PC-9 (cell line): ENCODE results near the gene PIK3R6. TPM values are rescaled to one million over a fixed set of nuclear protein-coding genes. Genes with fewer than 3 reads are reported as not detected.

Experiments
- BruUV-seq: library from RNA; stranded (reverse); fragments of 400-500 nt; replicated peaks from 2 replicates; lab custom pipeline; 2021; lab: Mats Ljungman, UMichigan
- CTCF ChIA-PET: fragments of 300-600 bp; sonication (Branson Sonifier 250); formaldehyde crosslinking; loops from one replicate; lab custom pipeline; 2022; ENCODE audit warnings: antibody characterized with exemption; lab: Charles Lee
- POLR2A ChIA-PET: fragments of 300-600 bp; sonication (Branson Sonifier 250); formaldehyde crosslinking; loops from one replicate; lab custom pipeline; 2022; ENCODE audit warnings: antibody characterized with exemption; ENCODE audit not compliant: unreplicated experiment; lab: Charles Lee
- DNase-seq, 2 experiments: peaks; one replicate each; pipeline versions ENCODE4 v3.0.0 to v3.0.0-alpha.2; 2015 to 2022; ENCODE audit warnings: mixed read lengths in 1 of 2
- H2AFZ ChIP-seq: fragments of 200-600 bp; sonication (generic); 2 replicates; pipeline ENCODE4 v1.8.1; 2017; ENCODE audit warnings: antibody characterized with exemption
- H3F3A ChIP-seq: fragments of 200-600 bp; sonication (generic); 2 replicates; pipeline ENCODE4 v1.8.1; 2017; ENCODE audit warnings: antibody characterized with exemption, mild to moderate bottlenecking, low read depth; ENCODE audit not compliant: insufficient read depth
- H3K27ac ChIP-seq: fragments of 200-600 bp; sonication (generic); 2 replicates; pipeline ENCODE4 v1.6.1; 2016; ENCODE audit warnings: mixed run types
- H3K27me3 ChIP-seq: fragments of 200-600 bp; sonication (generic); 2 replicates; pipeline ENCODE4 v1.6.1; 2016; ENCODE audit warnings: low read depth, mixed run types; ENCODE audit not compliant: insufficient read depth
- H3K36me3 ChIP-seq: fragments of 200-600 bp; sonication (generic); 2 replicates; pipeline ENCODE4 v1.6.1; 2016; ENCODE audit warnings: low read depth, mixed run types
- H3K4me1 ChIP-seq: fragments of 200-600 bp; sonication (generic); replicated peaks from 2 replicates; pipeline ENCODE4 v1.6.1; 2016; ENCODE audit warnings: mixed run types; ENCODE audit not compliant: insufficient read depth
- H3K4me2 ChIP-seq: fragments of 200-600 bp; sonication (generic); 2 replicates; pipeline ENCODE4 v1.6.1; 2017; ENCODE audit warnings: mixed run types
- H3K4me3 ChIP-seq: fragments of 200-600 bp; sonication (generic); 2 replicates; pipeline ENCODE4 v1.6.1; 2016; ENCODE audit warnings: mixed run types
- H3K79me2 ChIP-seq: fragments of 200-600 bp; sonication (generic); 2 replicates; pipeline ENCODE4 v1.6.1; 2017; ENCODE audit warnings: low read depth, mixed run types
- H3K9me2 ChIP-seq: fragments of 200-600 bp; sonication (generic); 2 replicates; pipeline ENCODE4 v1.8.1; 2017; ENCODE audit warnings: mild to moderate bottlenecking; ENCODE audit not compliant: insufficient read depth
- H3K9me3 ChIP-seq: fragments of 200-600 bp; sonication (generic); 2 replicates; pipeline ENCODE4 v1.8.1; 2016; ENCODE audit warnings: low read depth; ENCODE audit not compliant: insufficient read depth
- H4K20me1 ChIP-seq: fragments of 200-600 bp; sonication (generic); 2 replicates; pipeline ENCODE4 v1.8.1; 2017; ENCODE audit not compliant: insufficient read depth
- EZH2 ChIP-seq: fragments of 200-600 bp; sonication (generic); IDR thresholded peaks from 2 replicates; pipeline ENCODE4 v1.8.0; 2017; ENCODE audit warnings: antibody characterized with exemption, low read depth
- intact Hi-C: fragments of 100-400 bp; cut with micrococcal nuclease; formaldehyde crosslinking; loops from one replicate; pipeline ENCODE4 v1.10.0; 2022; ENCODE audit not compliant: unreplicated experiment
- total RNA-seq: library from RNA; stranded (reverse); gene quantifications from 2 replicates; pipeline ENCODE4 v1.2.3, GENCODE V29; 2021
- TF ChIP-seq, protein P1 (sequence below): fragments of 200-600 bp; sonication (generic); conservative IDR thresholded peaks from 2 replicates; pipeline ENCODE4 v1.6.1; 2017; ENCODE audit warnings: mixed run types, antibody characterized with exemption, mild to moderate bottlenecking, moderate library complexity

Gene PIK3R6
- total RNA-seq, 1 experiment from 2014 or later: not detected

DNA sequence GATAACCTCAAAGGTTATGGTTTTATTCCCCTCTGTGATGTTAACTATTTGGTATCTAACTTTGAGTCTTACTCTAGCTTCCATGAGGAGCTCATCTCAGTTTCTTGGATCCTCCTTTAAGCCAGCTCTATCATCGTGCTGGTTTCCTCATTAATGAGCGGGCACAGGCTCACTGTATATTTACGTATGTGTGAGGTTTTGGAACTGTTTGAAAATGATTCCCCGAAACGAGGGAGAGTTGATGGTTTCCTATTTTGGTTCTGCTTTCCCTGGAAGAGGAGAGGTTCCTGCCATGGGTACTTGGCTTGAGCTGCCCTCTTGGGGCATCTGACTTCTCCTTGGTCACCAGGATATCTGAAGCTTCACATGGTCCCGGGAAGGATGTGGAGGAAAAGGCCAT, 32.7 kb upstream of the PIK3R6 start:
- Histone ChIP-seq H3K9me3 (no peaks in the 10 kb centered on the region), H3F3A (no peaks in the 10 kb centered on the region), H3K9me2 (no peaks in the 10 kb centered on the region), H3K27ac (no peak overlapping the region), H3K4me1 (no peaks in the 10 kb centered on the region), H3K36me3 (no peaks in the 10 kb centered on the region), H2AFZ (no peak overlapping the region), H3K4me3 (no peak overlapping the region), H3K4me2 (no peak overlapping the region), H4K20me1 (no peaks in the 10 kb centered on the region), H3K27me3 (peaks cover 48% of the 10 kb centered on the region; the same call in 1 of the 2 replicates), H3K79me2 (no peaks in the 10 kb centered on the region)
- no TSS peak for BruUV-seq
- ChIA-PET POLR2A (interaction anchor here (0.6 kb wide), 1 partner anchor 237 kb away, joined by 3 read pairs; no protein-coding TSS in a partner anchor), CTCF (interaction anchor here (0.6 kb wide), 1 partner anchor 802 kb away, joined by 5 read pairs; no protein-coding TSS in a partner anchor)
- no peak for TF ChIP-seq EZH2
- TF ChIP-seq, protein P1, sequence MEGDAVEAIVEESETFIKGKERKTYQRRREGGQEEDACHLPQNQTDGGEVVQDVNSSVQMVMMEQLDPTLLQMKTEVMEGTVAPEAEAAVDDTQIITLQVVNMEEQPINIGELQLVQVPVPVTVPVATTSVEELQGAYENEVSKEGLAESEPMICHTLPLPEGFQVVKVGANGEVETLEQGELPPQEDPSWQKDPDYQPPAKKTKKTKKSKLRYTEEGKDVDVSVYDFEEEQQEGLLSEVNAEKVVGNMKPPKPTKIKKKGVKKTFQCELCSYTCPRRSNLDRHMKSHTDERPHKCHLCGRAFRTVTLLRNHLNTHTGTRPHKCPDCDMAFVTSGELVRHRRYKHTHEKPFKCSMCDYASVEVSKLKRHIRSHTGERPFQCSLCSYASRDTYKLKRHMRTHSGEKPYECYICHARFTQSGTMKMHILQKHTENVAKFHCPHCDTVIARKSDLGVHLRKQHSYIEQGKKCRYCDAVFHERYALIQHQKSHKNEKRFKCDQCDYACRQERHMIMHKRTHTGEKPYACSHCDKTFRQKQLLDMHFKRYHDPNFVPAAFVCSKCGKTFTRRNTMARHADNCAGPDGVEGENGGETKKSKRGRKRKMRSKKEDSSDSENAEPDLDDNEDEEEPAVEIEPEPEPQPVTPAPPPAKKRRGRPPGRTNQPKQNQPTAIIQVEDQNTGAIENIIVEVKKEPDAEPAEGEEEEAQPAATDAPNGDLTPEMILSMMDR: no peak
- no peak for DNase-seq
- intact Hi-C loops: no loop called here

DNA sequence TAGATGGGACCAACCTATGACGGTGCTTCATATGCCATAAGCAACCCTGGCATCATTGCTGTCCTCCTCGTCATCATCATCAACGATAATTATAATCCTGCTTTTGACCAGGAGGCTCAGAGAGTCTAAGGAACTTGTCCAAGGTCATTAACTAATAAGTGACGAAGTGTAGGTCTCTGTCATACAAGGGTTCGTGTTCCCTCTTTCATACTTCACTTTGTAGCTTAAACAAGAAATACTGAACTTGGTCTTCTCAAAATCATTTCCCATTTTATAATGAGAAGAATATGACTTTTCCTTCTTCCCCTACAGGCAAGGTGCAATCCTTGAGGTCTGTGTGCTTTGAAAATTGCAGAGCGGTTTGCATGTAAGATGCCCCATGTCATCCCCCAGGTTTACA, 31.2 kb upstream of the PIK3R6 start:
- no peak overlapping the region for H3K4me2 ChIP-seq
- H3K9me3 ChIP-seq: no peaks in the 10 kb centered on the region
- POLR2A ChIA-PET: no interaction called here
- no peak for DNase-seq
- TF ChIP-seq, protein P1: no peak
- no peaks in the 10 kb centered on the region for H3K36me3 ChIP-seq
- CTCF ChIA-PET: no interaction called here
- H2AFZ ChIP-seq: no peak overlapping the region
- no peaks in the 10 kb centered on the region for H3K9me2 ChIP-seq
- intact Hi-C loops: no loop called here
- no peak overlapping the region for H3K27ac ChIP-seq
- no peaks in the 10 kb centered on the region for H4K20me1 ChIP-seq
- no peaks in the 10 kb centered on the region for H3K4me1 ChIP-seq
- no peak overlapping the region for H3K4me3 ChIP-seq
- H3K79me2 ChIP-seq: no peaks in the 10 kb centered on the region
- BruUV-seq: no TSS peak
- H3F3A ChIP-seq: no peaks in the 10 kb centered on the region
- peaks cover 35% of the 10 kb centered on the region; the same call in 1 of the 2 replicates for H3K27me3 ChIP-seq

DNA sequence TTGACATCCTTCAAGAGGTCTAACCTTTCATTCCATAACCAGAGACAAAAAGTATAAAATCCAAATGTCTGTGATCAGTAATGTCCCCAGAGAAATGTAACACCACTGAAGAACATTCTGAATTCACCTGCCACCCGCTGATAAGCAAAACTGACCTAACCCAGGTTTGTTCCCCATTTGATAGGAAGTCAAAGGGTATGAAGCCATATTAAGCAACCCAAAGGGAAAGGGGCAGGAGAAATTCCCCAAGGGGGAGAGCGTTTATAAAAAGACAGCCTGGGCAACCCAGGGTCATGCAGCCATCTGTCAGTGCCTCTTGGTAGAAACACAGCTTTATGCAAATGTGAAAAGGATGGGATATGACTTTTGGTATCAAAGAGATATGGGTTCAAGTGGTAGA, 30.7 kb upstream of the PIK3R6 start:
- no peaks in the 10 kb centered on the region for H3K4me1 ChIP-seq
- intact Hi-C loops: no loop called here
- BruUV-seq: no TSS peak
- no peak overlapping the region for H3K27ac ChIP-seq
- ChIA-PET POLR2A (interaction anchor here (0.6 kb wide), 1 partner anchor 90 kb away, joined by 3 read pairs; no protein-coding TSS in a partner anchor), CTCF (no interaction called here)
- H2AFZ ChIP-seq: no peak overlapping the region
- no peak overlapping the region for H3K4me2 ChIP-seq
- no peaks in the 10 kb centered on the region for H3K36me3 ChIP-seq
- TF ChIP-seq EZH2: no peak
- TF ChIP-seq, protein P1: no peak
- no peak for DNase-seq
- no peaks in the 10 kb centered on the region for H3K9me2 ChIP-seq
- no peaks in the 10 kb centered on the region for H4K20me1 ChIP-seq
- H3K79me2 ChIP-seq: no peaks in the 10 kb centered on the region
- no peaks in the 10 kb centered on the region for H3F3A ChIP-seq
- peaks cover 35% of the 10 kb centered on the region; the same call in 1 of the 2 replicates for H3K27me3 ChIP-seq
- H3K4me3 ChIP-seq: no peak overlapping the region
- H3K9me3 ChIP-seq: no peaks in the 10 kb centered on the region
